ENCODE data around the gene TMEM63C. TPM values are rescaled to one million over a fixed set of nuclear protein-coding genes. Genes with fewer than 3 reads are reported as not detected.

Gene TMEM63C
- total RNA-seq, 1 donor from 2014 or later = 6.6 TPM

DNA sequence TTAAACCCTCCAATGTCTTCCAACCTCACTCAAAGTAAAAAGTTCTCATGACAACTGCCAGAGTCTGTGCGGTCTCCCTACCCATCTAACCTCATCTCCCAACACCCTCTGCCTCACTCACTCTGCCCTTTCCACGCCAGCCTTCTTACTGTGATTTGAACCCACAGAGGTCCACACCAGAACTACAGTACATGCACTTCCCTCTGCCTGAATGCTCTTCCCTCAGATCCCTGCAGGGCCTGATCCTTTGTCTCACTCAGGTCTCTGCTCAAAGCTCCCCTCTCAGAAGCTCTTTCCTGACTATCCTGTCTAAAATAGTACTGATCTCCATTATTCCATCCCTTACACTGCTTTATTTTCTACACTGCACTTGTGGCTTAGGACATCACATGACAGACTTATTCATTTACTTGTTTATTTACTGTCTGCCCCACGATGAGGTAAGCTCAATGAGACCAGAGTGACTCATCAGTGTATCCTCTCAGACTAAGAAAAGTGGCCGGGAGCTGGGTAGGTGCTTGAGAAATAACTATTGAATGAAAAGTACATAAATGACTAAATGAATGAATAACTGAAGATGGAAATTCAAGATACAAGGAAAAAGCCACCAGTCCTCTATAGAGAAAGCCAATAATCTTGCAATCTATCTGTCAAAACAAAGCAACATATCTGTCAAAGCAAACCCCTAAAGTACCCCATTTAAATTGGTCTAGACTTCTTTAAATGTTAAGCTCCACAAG is 122.0 kb downstream of the TMEM63C start:
- Mint-ChIP-seq H3K27ac (ENCODE audit: unreplicated experiment) (peak overlapping the region; percentile 6), H3K4me1 (ENCODE audit: unreplicated experiment) (peaks cover 5% of the 10 kb centered on the region), H3K9me3 (ENCODE audit: unreplicated experiment) (no peaks in the 10 kb centered on the region), H3K36me3 (ENCODE audit: low read depth, unreplicated experiment) (peaks cover 6% of the 10 kb centered on the region), H3K4me3 (ENCODE audit: unreplicated experiment) (no peak overlapping the region), H3K27me3 (ENCODE audit: unreplicated experiment) (peaks cover 2% of the 10 kb centered on the region)
- TF ChIP-seq, protein P1, sequence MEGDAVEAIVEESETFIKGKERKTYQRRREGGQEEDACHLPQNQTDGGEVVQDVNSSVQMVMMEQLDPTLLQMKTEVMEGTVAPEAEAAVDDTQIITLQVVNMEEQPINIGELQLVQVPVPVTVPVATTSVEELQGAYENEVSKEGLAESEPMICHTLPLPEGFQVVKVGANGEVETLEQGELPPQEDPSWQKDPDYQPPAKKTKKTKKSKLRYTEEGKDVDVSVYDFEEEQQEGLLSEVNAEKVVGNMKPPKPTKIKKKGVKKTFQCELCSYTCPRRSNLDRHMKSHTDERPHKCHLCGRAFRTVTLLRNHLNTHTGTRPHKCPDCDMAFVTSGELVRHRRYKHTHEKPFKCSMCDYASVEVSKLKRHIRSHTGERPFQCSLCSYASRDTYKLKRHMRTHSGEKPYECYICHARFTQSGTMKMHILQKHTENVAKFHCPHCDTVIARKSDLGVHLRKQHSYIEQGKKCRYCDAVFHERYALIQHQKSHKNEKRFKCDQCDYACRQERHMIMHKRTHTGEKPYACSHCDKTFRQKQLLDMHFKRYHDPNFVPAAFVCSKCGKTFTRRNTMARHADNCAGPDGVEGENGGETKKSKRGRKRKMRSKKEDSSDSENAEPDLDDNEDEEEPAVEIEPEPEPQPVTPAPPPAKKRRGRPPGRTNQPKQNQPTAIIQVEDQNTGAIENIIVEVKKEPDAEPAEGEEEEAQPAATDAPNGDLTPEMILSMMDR (IDR thresholded peaks at IDR 0.05; ENCODE audit: unreplicated experiment) = no peak
- no peak for DNase-seq (ENCODE audit: low spot score)

DNA sequence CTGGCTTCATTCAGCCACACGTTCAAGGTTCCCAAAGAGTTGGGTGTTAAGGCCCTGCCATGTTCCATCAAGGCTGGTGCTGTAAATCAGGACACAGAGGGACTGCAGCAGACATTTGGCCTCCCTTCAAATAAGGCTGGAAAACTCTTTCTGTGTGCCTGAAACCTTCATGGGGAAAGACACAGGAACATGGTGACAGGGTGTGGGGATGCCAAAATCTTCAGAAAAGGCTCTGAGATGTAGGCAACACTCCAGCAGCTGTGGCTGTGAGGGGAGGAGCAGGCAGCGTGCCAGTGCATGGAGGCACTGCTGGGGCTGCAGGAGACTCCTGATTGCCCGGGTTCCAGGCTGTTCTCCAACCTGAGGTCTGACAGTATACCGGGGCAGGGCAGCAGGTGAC is 124.1 kb downstream of the TMEM63C start:
- Mint-ChIP-seq H3K27me3 (ENCODE audit: unreplicated experiment) (no peaks in the 10 kb centered on the region), H3K9me3 (ENCODE audit: unreplicated experiment) (no peaks in the 10 kb centered on the region), H3K36me3 (ENCODE audit: low read depth, unreplicated experiment) (peaks cover 5% of the 10 kb centered on the region), H3K27ac (ENCODE audit: unreplicated experiment) (no peak overlapping the region), H3K4me1 (ENCODE audit: unreplicated experiment) (peaks cover 9% of the 10 kb centered on the region), H3K4me3 (ENCODE audit: unreplicated experiment) (no peak overlapping the region)
- no peak for DNase-seq (ENCODE audit: low spot score)
- TF ChIP-seq, protein P1 (IDR thresholded peaks at IDR 0.05; ENCODE audit: unreplicated experiment) = no peak

DNA sequence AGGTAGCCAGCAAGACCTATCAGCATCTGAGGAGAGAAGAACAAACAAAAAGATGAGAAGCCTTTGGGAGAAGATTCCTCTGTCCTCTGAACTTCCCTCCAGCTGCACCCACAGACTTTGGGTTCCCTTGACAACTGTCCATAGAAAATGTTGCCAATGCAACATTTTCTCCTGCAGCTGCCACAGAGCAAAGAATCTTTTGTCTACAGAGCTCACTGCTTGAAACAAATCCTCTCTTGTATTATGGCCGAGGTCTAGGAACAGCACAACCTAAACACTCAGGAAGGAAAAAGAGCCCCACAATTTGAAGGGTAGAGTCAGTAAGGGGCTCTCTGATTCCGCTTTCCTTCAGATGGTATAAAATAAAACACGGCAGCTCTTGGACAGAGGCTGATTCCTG is 124.8 kb downstream of the TMEM63C start:
- Mint-ChIP-seq H3K27me3 (ENCODE audit: unreplicated experiment) (no peaks in the 10 kb centered on the region), H3K4me3 (ENCODE audit: unreplicated experiment) (no peak overlapping the region), H3K4me1 (ENCODE audit: unreplicated experiment) (peaks cover 9% of the 10 kb centered on the region), H3K27ac (ENCODE audit: unreplicated experiment) (no peak overlapping the region), H3K36me3 (ENCODE audit: low read depth, unreplicated experiment) (peaks cover 5% of the 10 kb centered on the region), H3K9me3 (ENCODE audit: unreplicated experiment) (no peaks in the 10 kb centered on the region)
- TF ChIP-seq, protein P1 (IDR thresholded peaks at IDR 0.05; ENCODE audit: unreplicated experiment) = no peak
- no peak for DNase-seq (ENCODE audit: low spot score)

DNA sequence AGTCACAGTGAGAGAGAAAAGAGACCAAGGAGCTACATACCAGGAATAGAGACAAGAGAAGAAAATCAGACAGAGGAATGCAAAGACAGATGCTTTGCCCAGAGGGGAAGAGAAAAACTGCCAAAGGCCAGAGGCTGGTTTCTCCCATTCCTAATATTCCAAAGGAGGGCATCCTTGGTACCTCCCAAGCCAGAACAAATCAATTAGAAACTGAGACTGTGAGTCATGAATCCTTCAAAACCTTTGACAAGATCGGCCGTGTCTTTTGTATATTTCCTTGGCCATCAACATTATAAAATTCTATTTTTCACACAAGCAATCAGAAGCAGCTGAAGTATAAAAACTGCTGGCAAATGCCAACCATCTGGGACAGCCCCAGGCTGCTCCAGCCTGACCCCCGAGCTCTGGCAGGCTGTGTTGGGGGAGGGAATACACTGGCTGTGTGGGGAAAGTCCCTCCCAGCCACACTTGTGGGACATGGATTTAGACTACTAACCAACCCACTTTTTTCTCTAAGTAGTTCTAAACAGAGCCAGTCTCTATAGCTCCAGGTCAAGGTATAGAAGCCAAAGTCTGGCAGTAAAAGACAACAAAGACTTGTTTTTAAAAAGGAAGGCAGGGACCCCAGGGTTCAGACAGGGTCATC is 125.4 kb downstream of the TMEM63C start:
- Mint-ChIP-seq H3K27ac (ENCODE audit: unreplicated experiment) (no peak overlapping the region), H3K4me3 (ENCODE audit: unreplicated experiment) (no peak overlapping the region), H3K27me3 (ENCODE audit: unreplicated experiment) (no peaks in the 10 kb centered on the region), H3K36me3 (ENCODE audit: low read depth, unreplicated experiment) (peaks cover 5% of the 10 kb centered on the region), H3K4me1 (ENCODE audit: unreplicated experiment) (peaks cover 9% of the 10 kb centered on the region), H3K9me3 (ENCODE audit: unreplicated experiment) (no peaks in the 10 kb centered on the region)
- TF ChIP-seq, protein P1 (IDR thresholded peaks at IDR 0.05; ENCODE audit: unreplicated experiment) = no peak
- DNase-seq (ENCODE audit: low spot score) = no peak

Small RNA genes lying within 50 kb of the gene (microRNA-seq; reads per million reads assigned to microRNA genes)
- gene MIR1260A (ENCODE audit: unreplicated experiment) = 0.28 reads per million

Other genes starting within 250 kb of the TMEM63C start
- 8.6 TPM for gene IRF2BPL, start 153.1 kb upstream of the TMEM63C start, total RNA-seq (ENCODE audit: unreplicated experiment)
- gene CIPC, start 83.5 kb upstream of the TMEM63C start, total RNA-seq (ENCODE audit: unreplicated experiment) = 42.4 TPM
- 12.0 TPM for gene ZDHHC22, start 40.0 kb upstream of the TMEM63C start, total RNA-seq (ENCODE audit: unreplicated experiment)
- gene NGB, start 89.4 kb downstream of the TMEM63C start, total RNA-seq (ENCODE audit: unreplicated experiment) = not detected
- 33.8 TPM for gene POMT2, start 139.1 kb downstream of the TMEM63C start, total RNA-seq (ENCODE audit: unreplicated experiment)
- 20.0 TPM for gene GSTZ1, start 139.2 kb downstream of the TMEM63C start, total RNA-seq (ENCODE audit: unreplicated experiment)
- 9.9 TPM for gene TMED8, start 195.3 kb downstream of the TMEM63C start, total RNA-seq (ENCODE audit: unreplicated experiment)
- gene SAMD15, start 195.6 kb downstream of the TMEM63C start, total RNA-seq (ENCODE audit: unreplicated experiment) = 1.7 TPM
- 0.49 TPM for gene NOXRED1, start 241.7 kb downstream of the TMEM63C start, total RNA-seq (ENCODE audit: unreplicated experiment)